Kidney epithelial cell (primary cell): ENCODE measurements around the gene PODN. TPM values are rescaled to one million over a fixed set of nuclear protein-coding genes. Genes with fewer than 3 reads are reported as not detected.

Experiments
- DNase-seq: peaks from one replicate; pipeline ENCODE4 v3.0.0-alpha.2; 2010; ENCODE audit warnings: low read depth
- H3K27me3 ChIP-seq: 2 replicates; pipeline ENCODE4 v1.6.0; 2011; ENCODE audit warnings: low read length; ENCODE audit not compliant: control insufficient read depth, insufficient read depth
- H3K36me3 ChIP-seq: 2 replicates; pipeline ENCODE4 v1.5.1; 2011; ENCODE audit warnings: low read length; ENCODE audit not compliant: control insufficient read depth, insufficient read depth
- H3K4me3 ChIP-seq: 2 replicates; pipeline ENCODE4 v1.5.1; 2011; ENCODE audit warnings: low read depth, mild to moderate bottlenecking, control low read depth, low read length
- total RNA-seq: library from RNA; depleted of rRNA; stranded (reverse); fragments of >200 nt; gene quantifications from 2 replicates; pipeline ENCODE4 v1.2.3, GENCODE V29; 2015
- TF ChIP-seq, protein P1 (sequence below): IDR thresholded peaks from 2 replicates; pipeline ENCODE4 v1.5.1; 2011; ENCODE audit warnings: mild to moderate bottlenecking, moderate library complexity, low read length, control low read depth, inconsistent platforms; ENCODE audit not compliant: insufficient read depth, poor library complexity, severe bottlenecking

PODN gene
- total RNA-seq, 1 donor from 2014 or later: not detected

DNA sequence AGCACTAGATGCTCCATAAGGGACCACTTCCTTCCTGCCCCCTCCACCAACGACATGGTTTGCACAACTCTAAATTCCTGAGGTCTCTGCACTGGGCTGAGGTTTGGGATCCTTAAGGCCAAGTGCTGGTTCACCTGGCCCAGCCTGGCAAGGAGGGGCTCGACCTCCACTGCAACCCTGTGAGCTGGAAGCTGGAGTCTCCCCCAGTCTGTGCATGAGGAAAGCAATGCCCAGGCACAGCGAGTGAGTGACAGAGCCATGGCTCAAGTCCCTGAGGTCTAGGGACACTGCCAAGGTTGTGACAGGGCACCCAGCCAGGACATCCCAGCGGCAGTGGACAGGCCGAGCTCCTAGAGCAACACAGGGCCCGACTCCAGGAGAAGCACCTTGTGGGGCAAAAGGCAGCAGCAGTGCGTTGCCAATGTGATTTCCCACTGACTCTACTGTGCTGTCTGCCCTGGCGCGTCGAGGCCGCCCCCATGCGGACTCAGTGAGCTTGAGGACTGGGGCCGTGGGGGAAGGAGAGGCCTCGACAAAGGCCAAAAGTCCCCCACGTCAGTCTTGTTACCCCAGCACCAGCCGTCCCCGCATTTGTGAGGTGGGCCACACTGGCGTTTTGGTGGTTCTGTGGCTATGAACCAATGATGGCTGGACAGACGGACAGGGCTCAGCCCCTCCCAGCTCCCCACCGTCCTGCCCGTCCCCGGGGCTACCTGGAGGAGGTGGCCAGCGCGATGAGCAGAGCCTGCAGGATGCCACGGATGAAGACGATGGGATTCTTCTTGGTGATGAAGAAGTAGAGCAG is 30.0 kb downstream of the PODN start:
- DNase-seq: no peak
- TF ChIP-seq, protein P1, sequence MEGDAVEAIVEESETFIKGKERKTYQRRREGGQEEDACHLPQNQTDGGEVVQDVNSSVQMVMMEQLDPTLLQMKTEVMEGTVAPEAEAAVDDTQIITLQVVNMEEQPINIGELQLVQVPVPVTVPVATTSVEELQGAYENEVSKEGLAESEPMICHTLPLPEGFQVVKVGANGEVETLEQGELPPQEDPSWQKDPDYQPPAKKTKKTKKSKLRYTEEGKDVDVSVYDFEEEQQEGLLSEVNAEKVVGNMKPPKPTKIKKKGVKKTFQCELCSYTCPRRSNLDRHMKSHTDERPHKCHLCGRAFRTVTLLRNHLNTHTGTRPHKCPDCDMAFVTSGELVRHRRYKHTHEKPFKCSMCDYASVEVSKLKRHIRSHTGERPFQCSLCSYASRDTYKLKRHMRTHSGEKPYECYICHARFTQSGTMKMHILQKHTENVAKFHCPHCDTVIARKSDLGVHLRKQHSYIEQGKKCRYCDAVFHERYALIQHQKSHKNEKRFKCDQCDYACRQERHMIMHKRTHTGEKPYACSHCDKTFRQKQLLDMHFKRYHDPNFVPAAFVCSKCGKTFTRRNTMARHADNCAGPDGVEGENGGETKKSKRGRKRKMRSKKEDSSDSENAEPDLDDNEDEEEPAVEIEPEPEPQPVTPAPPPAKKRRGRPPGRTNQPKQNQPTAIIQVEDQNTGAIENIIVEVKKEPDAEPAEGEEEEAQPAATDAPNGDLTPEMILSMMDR: no peak
- H3K36me3 ChIP-seq: no peaks in the 10 kb centered on the region
- H3K4me3 ChIP-seq: no peak overlapping the region
- no peaks in the 10 kb centered on the region for H3K27me3 ChIP-seq

GRCh38 chr1:53092659-53093450 is 30.8 kb downstream of the PODN start:
- DNase-seq: no peak

DNA sequence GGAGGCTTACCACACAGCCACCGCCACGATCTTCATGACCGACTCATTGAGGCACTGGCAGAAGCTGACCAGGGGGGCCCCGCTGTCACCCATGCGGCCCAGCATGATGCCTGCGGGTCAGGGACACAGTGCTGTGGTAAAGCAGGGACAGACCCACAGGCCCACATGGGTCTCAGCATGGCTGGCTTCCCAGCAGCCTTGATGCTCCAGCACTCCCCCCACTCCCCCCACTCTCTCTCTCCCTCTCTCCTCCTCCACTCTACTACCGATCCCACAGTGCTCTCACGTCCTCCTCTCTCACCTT is 31.4 kb downstream of the PODN start:
- Histone ChIP-seq H3K36me3 (no peaks in the 10 kb centered on the region), H3K4me3 (no peak overlapping the region), H3K27me3 (no peaks in the 10 kb centered on the region)
- DNase-seq: no peak
- TF ChIP-seq, protein P1: no peak

More at GRCh38 chr1:53092659-53093450, 30.8 kb downstream of the PODN start:
- TF ChIP-seq, protein P1: no peak
- Histone ChIP-seq H3K27me3 (no peaks in the 10 kb centered on the region), H3K4me3 (no peak overlapping the region), H3K36me3 (no peaks in the 10 kb centered on the region)

- Histone ChIP-seq H3K27me3 (no peaks in the 10 kb centered on the region), H3K4me3 (no peak overlapping the region), H3K36me3 (no peaks in the 10 kb centered on the region)
- no peak for DNase-seq
- TF ChIP-seq, protein P1: no peak
Measured at GRCh38 chr1:53093778-53094532, 31.9 kb downstream of the PODN start.

- no peak overlapping the region for H3K4me3 ChIP-seq
- TF ChIP-seq, protein P1: no peak
- H3K27me3 ChIP-seq: no peaks in the 10 kb centered on the region
- DNase-seq: no peak
- no peaks in the 10 kb centered on the region for H3K36me3 ChIP-seq
Measured at GRCh38 chr1:53094533-53094919, 32.5 kb downstream of the PODN start.
